Stimulated activated CD8-positive, alpha-beta memory T cell treated with anti-CD3 and anti-CD28 coated beads, Interleukin-15, amount 100 ng/mL, for 48 hours (primary cell): ENCODE data around the gene MYO1D.
"Not testable (repeated sequence)": the region's sequence is repeated elsewhere in the genome, so short reads cannot be mapped to it uniquely, and the experiment has no call there.

Source experiments
- DNase-seq, 2 donors: peaks; one replicate each; pipeline ENCODE4 v3.0.0-alpha.2; 2020; ENCODE audit warnings: low read depth in 2 of 2

The MYO1D gene

DNA sequence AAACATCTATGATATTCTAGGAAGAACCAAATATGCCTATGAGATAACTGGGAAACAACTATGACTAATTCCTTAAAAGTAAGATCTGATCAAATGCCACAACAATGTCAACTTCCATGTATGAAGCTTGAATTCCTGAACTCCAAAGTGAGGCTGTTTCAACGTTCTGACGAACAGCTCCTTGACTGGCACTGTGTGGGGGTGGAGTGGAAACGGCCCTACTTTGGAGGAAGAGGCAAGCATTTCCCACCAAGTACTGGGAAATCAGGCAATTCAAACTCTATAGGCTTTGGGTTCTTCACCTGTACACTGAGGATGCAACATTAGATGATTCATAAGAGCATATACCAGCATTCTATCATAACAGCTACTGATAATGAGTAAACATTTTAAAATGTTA lies 203.0 kb downstream of the MYO1D start:
- no peak for DNase-seq

DNA sequence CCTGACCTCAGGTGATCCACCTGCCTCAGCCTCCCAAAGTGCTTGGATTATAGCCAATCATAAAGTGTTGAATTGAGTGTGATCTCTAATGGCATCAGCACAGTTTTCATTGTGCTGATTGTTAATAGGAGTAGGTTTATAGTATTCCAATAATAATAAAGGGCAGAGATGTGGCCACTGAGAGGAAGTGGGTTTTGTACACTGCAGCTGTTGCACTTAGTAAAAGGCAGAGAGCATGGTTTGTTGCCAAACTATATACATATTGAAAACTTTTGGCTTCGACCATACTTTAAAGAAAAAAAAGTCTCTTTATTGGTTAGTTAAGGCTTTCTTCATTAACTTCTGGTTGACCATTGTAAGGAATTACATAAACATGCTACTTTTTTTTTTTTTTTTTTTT lies 204.2 kb downstream of the MYO1D start:
- no peak for DNase-seq

DNA sequence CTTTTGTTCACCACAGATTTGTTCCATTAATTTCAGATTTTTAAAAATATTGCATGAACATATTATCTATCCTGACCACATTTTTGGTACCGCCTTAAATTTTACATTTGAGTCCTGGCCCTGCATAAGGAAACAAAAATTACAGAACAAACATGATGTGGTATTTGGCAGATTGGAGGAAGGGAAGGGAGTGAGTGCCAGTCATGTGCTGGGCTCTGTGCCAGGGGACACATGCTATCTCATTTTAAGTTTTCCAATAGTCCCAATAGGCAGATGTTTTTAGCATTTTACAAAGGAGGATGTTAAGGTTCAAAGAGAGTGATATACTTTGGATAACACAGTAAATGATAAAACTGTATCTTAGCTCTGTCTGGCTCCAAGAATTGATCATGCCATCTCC lies 205.0 kb downstream of the MYO1D start:
- DNase-seq: no peak

DNA sequence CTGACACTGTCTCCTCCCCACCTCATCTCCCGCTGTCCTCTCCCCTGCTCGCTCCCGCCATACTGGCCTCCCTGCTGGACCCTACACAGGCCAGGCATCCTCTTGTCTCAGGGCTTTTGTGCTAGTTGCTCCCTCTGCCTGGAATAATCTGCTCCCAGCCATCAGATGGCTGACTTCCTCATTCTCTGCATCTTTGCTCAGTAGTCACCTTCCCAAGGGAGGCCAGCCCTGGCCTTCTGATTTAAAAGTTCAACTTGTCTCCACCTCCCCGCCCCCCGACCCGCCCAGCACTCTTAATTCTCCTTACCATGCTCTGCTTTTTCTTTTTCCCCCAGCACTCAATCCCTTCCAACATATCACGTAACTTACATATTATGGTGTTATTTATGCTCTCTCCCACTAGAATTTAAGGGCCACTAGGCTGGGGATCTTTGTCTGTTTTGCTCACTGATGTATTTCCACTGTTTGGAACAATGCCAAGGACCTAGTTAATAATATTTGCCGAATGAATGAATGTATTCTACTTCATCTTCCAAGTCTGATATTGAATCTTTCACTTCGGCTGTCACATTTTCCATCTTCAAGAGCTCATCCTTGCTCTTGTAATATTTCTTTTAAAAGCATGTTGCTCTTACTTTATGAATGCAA lies 211.9 kb downstream of the MYO1D start:
- no peak for DNase-seq

DNA sequence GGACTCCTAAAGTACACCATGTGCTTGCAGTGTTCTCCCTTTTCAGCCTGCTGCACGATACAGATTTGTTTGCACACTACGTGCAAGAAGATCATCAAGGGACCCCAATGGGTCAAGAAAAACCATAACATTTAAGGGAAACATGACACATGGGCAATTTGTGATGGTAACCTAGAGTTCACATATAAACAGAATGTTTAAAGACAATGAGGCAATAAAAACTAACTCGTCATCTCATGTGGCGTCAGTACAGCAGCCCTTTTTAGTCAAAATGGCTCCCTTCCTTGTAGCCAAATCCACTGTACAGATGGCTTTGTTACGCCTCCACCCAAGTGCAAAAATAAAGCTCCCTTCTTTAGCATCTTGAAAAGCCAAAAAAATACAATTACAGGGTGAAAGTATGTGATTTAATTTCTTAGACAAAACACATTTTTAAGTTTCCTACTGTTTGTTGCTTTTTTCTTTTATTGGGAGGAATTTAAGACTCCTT lies 216.4 kb downstream of the MYO1D start:
- no peak for DNase-seq

DNA sequence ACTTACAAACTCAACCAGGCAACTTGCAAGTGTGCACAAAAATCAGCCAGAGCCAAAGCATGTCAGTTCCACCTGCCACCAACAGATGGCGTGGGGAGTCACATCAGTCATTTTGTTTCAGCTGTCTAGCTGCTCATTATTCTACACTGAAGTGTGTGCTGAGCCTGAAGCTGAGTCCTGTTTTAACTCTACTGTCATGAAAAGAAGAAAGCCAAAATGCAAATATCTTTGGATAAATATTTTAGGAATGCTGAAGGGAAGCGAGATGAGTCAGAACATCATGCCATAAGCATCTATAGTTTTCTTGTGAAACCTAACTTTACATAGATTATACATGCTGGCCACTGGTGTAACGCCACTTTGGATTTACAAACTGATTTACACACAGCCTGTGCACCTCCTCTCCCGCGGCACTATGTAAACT lies 217.5 kb downstream of the MYO1D start:
- DNase-seq: peak; percentile 21 to 37

DNA sequence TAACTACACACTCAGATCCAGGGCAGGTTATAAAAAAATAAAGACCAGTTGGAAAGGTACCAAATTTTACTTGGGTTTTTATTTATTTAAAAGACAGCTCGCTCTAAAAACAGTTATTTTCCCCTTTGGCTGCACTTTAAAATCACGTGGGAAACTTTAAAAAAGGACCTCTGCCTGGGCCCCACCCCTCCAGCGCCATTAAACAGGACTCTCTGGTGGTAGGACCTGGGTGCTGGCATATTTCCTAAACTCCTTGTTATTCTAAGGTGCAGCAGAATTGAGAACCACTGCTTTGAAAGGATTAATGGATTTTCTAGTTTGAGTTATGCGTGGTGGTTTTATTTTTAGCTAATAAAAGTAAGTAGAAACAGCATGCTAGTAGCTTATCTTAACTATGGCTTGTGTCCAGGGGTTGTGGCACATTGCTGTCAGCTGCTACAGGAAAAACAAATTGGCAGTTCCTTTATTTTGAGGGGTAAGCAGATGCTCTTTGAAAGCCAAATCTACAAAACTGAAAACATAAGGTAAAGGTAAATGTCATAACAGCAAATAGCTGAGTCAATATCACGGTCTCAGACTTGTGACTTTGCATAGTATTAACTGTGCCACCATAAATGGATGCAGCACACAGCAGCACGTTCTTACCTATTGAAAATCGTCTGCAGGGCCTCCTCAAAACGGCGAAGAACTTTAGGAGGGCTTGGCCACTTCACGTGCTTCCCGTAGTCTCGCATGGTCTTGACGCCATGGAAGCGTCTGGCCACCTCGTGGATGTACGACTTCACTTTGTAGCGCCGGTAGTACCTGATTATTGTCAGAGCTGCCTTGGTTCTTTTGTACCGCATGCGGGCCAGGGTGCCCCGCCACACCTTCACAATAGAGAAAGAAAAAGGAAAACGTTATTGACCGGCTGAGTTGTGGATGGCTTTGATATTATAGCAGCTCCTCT lies 218.2 kb downstream of the MYO1D start:
- DNase-seq: no peak

DNA sequence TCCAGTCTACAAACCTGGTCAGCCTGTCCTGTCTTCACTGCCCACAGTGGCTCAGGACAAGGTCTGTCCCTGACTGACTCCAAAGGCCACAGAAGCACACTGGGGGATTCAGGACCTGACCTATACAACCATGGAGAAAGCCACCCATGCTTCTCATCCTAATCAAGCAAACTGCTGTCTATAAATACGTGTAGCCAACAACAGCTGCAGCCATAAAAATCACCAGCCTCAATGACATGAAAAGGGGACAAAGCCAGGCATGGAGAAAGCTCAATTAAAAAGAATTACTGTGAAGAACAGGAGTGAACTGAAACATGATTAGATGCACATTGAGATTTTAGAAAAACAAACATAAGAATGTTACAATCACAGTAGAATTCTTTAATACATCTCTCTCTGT lies 220.0 kb downstream of the MYO1D start:
- DNase-seq: no peak

DNA sequence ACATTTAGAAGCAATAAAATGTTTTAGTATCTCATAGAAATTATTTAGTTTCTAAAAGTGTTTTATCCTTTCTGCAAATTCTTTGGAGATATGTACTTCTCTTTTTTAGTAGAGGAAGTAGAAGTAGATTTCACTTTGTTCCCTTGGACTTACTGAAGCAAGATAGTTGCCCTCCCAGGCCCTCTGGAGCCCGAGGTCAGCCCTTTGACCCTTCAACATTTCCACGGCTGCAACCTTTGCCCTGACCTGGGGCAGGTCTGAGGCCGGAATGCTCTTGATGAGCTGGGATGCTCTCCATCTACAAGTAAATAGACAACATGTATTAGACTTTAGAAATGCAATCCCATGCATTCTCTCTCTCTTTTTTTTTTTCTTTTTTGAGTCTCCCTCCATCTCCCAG lies 222.6 kb downstream of the MYO1D start:
- no peak for DNase-seq

DNA sequence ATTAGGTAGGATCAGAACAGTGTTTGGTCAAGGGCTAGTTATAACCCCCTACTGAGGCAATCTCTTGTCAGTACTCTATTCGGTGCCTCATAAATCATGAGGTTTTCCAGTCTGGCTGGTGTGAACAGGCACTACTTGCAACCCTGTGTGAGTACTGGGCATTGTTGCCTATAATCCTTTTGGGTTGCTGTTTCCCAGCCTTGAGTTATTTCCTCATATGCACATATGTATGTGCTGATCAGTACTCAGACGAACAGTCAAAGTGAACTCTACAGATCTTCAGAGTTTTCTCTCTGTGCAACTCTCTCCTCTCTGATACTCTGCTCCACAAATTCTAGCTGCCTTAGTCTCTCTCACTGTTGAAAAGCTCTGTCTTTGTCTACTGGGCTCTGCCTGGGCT lies 225.8 kb downstream of the MYO1D start:
- no peak for DNase-seq

DNA sequence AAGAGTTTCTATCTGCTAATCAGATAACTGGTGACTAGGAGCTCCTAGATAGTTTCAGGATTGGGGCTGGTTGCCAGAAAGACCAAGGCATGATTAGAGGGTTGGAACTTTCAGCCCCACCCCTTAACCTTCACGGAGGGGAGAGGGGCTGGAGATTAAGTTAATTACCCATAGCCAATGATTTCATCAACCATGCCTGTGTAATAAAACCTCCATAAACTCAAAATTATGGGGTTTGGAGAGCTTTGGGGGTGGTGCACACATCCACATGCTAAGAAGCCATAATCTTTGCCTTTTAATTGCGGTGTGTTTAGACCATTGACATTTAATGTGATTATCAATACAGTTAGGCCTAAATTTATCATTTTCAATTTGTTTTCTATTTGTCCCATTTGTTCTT lies 228.5 kb downstream of the MYO1D start:
- DNase-seq: no peak

DNA sequence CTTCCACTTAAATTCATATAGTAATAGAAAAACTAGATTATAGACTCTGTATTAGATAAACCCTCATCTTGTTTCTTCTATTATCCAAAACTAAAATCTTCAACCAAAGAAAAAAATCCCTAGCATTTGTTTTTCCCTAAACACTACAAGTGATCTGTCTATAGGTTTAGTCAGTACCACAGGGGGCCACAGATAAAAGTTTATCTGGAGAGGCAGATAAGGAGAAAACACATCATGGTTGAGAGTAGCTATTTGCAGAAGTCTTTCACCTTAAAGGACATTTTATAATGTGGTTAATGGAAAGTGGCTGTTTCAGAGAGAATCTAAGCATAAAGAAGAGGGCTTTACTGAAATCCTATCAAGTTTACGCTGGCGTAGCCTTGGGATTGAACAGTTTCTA lies 230.0 kb downstream of the MYO1D start:
- DNase-seq: no peak

DNA sequence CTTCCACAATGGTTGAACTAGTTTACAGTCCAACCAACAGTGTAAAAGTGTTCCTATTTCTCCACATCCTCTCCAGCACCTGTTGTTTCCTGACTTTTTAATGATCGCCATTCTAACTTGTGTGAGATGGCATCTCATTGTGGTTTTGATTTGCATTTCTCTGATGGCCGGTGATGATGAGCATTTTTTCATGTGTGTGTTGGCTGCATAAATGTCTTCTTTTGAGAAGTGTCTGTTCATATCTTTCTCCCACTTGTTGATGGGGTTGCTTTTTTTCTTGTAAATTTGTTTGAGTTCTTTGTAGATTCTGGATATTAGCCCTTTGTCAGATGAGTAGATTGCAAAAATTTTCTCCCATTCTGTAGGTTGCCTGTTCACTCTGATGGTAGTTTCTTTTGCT lies 235.4 kb downstream of the MYO1D start:
- DNase-seq: not testable (repeated sequence)

DNA sequence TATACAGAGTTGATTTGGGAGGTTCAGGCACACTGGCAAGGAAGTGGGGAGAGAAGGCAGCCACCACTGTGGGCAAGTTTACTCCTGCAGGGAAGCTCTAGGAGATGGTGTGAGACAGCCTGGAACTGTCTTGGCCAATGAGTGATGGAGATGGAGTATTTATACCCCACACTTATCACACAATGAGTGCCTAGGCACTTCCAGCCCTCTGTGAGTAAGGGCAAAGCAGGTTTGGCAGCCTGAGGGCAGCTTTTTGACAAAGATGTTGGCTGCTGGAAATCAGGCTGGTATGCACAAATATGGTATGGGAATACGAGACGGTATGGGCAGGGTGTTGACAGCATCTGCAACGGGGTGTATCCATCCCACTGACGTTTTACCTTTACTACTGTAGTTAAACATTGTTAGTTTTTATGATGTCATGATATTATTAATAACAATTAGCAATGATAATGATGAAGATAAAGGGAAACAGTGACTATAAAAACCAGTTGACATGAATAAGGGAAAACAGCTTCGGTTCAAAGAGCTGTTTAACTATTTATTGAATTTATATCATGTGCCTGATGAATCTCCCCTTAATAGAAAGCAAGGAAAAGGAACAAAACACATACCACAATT lies 240.2 kb downstream of the MYO1D start:
- DNase-seq: no peak

DNA sequence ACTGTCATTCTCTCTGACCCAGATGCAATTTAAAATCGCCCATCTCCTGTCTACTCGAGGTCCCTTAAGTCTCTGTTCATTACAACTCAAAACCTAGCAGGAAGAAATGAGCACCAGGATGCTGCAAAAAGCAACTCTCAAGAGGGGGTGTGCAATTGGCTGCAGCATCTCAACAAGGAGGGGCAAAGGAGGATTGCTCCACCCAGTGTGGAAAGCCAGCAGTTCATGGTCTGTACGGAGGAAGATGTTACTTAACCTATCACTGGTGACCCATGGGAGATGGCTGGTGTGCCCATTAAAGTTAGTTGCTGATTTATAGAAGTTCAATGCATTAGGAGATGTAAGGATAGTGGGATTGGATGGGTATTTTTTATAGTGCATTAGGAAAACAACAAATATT lies 242.8 kb downstream of the MYO1D start:
- no peak for DNase-seq

DNA sequence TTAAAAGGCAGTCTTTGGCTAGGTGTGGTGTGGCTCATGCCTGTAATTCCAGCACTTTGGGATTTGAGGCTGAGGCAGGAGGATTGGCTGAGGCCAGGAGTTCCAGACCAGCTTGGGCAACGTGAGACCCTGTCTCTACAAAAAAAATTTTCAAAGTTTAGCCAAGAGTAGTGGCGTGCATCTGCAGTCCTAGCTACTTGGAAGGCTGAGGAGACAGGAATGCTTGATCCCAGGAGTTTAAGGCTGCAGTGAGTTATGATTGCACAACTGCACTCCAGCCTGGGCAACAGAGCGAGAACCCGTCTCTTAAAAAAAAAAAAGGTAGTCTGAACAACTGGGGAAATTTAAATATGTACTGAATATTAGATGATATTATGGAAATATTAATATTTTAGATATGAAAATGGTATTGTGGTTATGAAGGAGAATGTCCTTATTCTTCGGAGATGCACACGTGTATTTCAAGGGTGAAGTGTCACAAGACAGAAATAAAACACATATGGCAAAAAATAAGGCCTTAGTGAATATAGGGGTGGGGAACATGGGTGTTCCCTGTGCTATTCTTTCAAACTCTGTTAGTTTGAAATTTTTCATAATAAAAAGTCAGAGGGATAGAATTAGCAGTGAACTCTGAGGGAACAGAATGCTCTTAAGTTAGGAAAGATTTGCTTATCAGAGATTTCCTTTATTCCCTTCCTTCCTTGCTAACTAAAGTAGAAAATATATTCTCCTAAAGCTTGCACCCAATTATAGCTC lies 245.4 kb downstream of the MYO1D start:
- DNase-seq: no peak

DNA sequence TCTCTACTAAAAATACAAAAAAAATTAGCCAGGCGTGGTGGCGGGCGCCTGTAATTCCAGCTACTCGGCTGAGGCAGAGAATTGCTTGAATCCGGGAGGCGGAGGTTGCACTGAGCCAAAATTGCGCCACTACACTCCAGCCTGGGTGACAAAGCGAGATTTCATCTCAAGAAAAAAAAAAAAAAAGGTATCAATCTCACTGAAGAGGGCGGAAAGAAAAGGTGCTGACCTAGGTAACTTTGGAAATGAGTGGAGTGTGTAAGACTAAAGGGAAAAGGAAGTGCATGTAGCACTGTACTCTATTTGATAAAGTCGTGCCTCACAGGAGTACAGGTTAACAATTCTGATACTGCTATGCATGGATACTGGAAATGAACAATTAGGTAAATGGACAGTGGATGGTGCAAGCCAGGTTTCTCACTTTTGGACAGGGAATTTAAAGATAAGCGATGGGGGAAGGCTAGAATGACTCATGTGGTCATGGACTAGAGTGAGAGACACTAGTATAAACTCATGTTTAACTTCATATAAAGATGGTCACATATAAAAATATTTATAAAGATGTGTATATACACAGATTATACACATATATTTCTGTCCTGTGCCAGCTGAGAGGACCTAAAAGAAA lies 247.2 kb downstream of the MYO1D start:
- DNase-seq: no peak

DNA sequence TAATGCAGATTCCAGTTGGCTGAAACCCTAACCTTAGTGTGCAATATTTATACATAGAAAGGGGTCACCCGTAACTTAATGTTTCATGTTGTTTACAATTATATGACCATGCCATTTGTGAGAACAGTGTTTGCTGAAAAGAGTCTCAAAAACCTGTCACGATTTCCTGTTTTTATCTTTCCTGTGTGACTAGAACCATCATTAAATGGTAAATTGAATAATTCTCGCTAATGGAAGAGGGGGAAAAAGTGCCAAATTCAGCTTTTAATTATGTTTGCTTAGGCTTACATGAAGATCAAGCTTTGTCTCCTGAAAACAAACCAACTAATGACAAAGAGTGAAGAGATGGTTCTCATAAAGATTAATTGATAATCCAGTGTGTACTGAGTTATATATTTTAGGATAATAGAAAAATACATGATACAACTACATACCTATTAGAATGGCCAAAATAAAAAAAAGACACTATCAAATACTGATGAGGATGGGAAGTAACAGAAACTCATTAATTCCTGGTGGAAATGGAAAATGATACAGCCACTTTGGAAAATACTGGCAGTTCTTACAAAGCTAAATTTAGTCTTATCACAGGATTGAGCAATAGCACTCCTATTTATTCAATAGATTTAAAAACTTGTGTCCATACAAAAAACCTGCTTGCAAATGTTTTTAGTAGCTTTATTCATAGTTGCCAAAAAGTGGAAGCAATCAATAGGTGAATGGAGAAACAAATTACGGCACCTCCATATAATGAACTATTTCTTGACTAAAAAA lies 248.5 kb downstream of the MYO1D start:
- DNase-seq: no peak

DNA sequence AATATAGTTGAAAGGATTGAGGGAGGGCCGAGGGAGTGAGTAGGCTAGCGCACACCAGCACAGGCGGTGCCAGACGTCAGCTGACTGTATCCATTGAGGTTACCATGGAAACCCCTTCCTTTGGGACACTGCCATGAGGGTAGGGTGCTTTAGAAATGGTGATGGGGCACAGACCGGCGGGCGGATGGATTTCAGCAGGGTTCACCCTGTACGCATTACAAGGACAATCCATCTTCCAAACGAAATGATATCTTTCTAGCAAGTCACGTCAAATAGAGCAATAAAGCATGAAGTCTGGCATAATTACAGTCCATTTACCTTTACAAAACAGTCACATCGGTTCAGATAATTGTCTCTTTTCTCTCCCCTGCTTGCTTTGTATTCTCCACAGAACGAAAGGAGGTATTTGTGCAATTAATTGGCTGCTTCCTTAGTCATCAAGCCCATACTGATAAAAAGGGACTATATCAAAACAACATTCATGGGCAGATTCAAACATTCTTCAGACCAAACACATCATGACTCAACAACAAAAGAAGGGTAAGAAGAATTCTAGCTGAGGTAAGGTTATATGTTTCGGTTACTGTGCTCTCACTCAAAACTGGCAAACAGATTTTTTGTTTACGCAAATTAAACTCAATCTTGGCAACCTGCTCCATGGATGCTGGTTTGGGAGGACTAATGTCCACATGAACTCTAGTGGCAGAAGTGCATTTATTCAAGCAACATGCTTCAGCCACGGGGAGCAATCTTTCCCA lies 249.5 kb downstream of the MYO1D start:
- no peak for DNase-seq

DNA sequence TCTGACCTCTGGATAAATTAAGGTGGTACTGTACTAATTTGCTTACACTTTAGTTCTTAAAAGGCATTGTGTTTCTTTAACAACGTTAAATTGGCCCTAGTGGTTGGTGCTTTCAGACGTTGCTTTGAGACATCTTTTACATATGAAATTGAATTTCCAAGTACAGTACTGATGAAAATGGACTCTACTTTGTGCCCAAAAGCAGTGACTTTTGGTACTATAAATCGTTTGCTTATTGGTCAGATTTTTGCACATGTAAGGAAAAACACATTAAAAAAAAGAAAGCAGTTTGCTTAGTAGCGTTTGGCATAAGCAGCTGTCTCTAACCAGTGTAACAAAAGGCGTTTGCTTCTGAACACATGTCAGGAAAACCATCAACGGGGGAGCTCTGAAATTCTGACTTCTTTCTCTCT lies 250.5 kb downstream of the MYO1D start:
- no peak for DNase-seq
